HepG2 (cell line): ENCODE measurements around the gene PAPOLB. TPM values are rescaled to one million over a fixed set of nuclear protein-coding genes. Genes with fewer than 3 reads are reported as not detected.

ENCODE experiments used
- ATAC-seq: fragments of 200-7000 bp; cut with Tn5 transposase; 3 replicates; pipeline ENCODE4 v1.9.1; 2020; ENCODE audit warnings: mild to moderate bottlenecking, moderate library complexity
- BruUV-seq: library from RNA; stranded (reverse); fragments of 400-500 nt; replicated peaks from 2 replicates; lab custom pipeline; 2021; lab: Mats Ljungman, UMichigan
- CTCF ChIA-PET: fragments of 300-600 bp; formaldehyde crosslinking; extraction: SDS; loops from one replicate; lab custom pipeline; 2021; ENCODE audit warnings: low total read pairs, inconsistent platforms, low intra/inter-chr PET ratio; lab: Yijun Ruan, JAX
- POLR2A ChIA-PET: fragments of 350-600 bp; sonication (Branson Sonifier 250); formaldehyde crosslinking; loops from one replicate; lab custom pipeline; 2020; ENCODE audit warnings: antibody characterized with exemption, inconsistent platforms; lab: Yijun Ruan, JAX
- DNase-seq: peaks from one replicate; pipeline ENCODE4 v3.0.0-alpha.2; 2015; ENCODE audit warnings: low spot score
- FAIRE-seq: peaks from 3 replicates; lab custom pipeline; 2011; peaks lifted over from hg19 to GRCh38; lab: Jason Lieb, UNC
- H2AFZ ChIP-seq: one replicate; pipeline ENCODE4 v1.6.1; 2011; ENCODE audit warnings: low read length, inconsistent platforms
- H3K27ac ChIP-seq: fragments of 300-600 bp; 3 replicates; pipeline ENCODE4 v1.8.0; 2011; ENCODE audit warnings: mixed run types, mild to moderate bottlenecking, mixed read lengths, low read length, inconsistent platforms; ENCODE audit not compliant: insufficient read depth; ENCODE audit errors: extremely low read length
- H3K27me3 ChIP-seq, 2 experiments: fragments of 200-600 bp in 1 of 2; 2 replicates in 1 of 2; 3 replicates in 1 of 2; pipeline versions ENCODE4 v1.6.0 to v1.8.0; 2011; ENCODE audit warnings: low read length in 2 of 2, mild to moderate bottlenecking in 2 of 2, moderate library complexity in 2 of 2, inconsistent platforms in 1 of 2; ENCODE audit not compliant: insufficient read depth in 2 of 2, control insufficient read depth in 1 of 2
- H3K36me3 ChIP-seq, 2 experiments: fragments of 200-600 bp in 1 of 2; replicated peaks in 1 of 2; 2 replicates in 1 of 2; 3 replicates in 1 of 2; pipeline versions ENCODE4 v1.5.1 to v1.8.0; 2011; ENCODE audit warnings: low read length in 2 of 2, inconsistent platforms in 1 of 2; ENCODE audit not compliant: insufficient read depth in 2 of 2, control insufficient read depth in 1 of 2
- H3K4me1 ChIP-seq: 2 replicates; pipeline ENCODE4 v1.5.1; 2012; ENCODE audit warnings: low read length, inconsistent platforms; ENCODE audit not compliant: insufficient read depth
- H3K4me2 ChIP-seq: 2 replicates; pipeline ENCODE4 v1.6.0; 2011; ENCODE audit warnings: low read depth, low read length, inconsistent platforms
- H3K4me3 ChIP-seq, 3 experiments: fragments of 200-600 bp in 1 of 3; sonication (generic), shearing (Covaris generic) in 1 of 3; replicated peaks in 1 of 3; 2 replicates each; pipeline ENCODE4 v1.5.1; 2011 to 2016; ENCODE audit warnings: low read length in 3 of 3, inconsistent platforms in 2 of 3, low read depth in 2 of 3, mild to moderate bottlenecking in 2 of 3, control low read depth in 1 of 3, mixed read lengths in 1 of 3; ENCODE audit not compliant: insufficient read depth in 1 of 3
- H3K79me2 ChIP-seq: one replicate; pipeline ENCODE4 v1.6.1; 2011; ENCODE audit warnings: low read length, inconsistent platforms; ENCODE audit not compliant: insufficient read depth
- H3K9ac ChIP-seq: 2 replicates; pipeline ENCODE4 v1.6.0; 2011; ENCODE audit warnings: mild to moderate bottlenecking, low read depth, low read length, inconsistent platforms; ENCODE audit not compliant: insufficient read depth
- H3K9me3 ChIP-seq: 2 replicates; pipeline ENCODE4 v1.5.1; 2012; ENCODE audit warnings: mild to moderate bottlenecking, low read length
- H4K20me1 ChIP-seq: 2 replicates; pipeline ENCODE4 v1.6.0; 2011; ENCODE audit warnings: inconsistent platforms, mild to moderate bottlenecking, low read length, moderate library complexity; ENCODE audit not compliant: insufficient read depth
- ATF7 ChIP-seq, 2 experiments: fragments of 450-650 bp in 1 of 2; sonication (generic) in 1 of 2; formaldehyde crosslinking in 1 of 2; IDR thresholded peaks; 2 replicates each; pipeline versions ENCODE4 v1.4.0 to v1.6.1; 2016 to 2020; ENCODE audit warnings: antibody characterized with exemption in 1 of 2, mild to moderate bottlenecking in 1 of 2, missing genetic modification reagents in 1 of 2
- CREB1 ChIP-seq, 2 experiments: fragments of 450-650 bp in 1 of 2; IDR thresholded peaks; 2 replicates each; pipeline ENCODE4 v1.6.1; 2016 to 2017; ENCODE audit warnings: control low read depth in 1 of 2, mild to moderate bottlenecking in 1 of 2, missing compliant biosample characterization in 1 of 2, missing genetic modification characterization in 1 of 2
- ZMYM4 ChIP-seq: sonication (generic); formaldehyde crosslinking; IDR thresholded peaks from 2 replicates; pipeline ENCODE4 v1.8.1; 2023; ENCODE audit warnings: mild to moderate bottlenecking, missing genetic modification reagents
- ZNF263 ChIP-seq: sonication (generic); formaldehyde crosslinking; IDR thresholded peaks from 2 replicates; pipeline ENCODE4 v1.4.0; 2020; ENCODE audit warnings: missing genetic modification reagents
- ZSCAN22 ChIP-seq: sonication (generic); formaldehyde crosslinking; IDR thresholded peaks from 2 replicates; pipeline ENCODE4 v1.4.0; 2020; ENCODE audit warnings: mild to moderate bottlenecking, missing genetic modification reagents
- WGBS: methylation state at CpG from one replicate; pipeline ENCODE4 v1.1.6; 2017; ENCODE audit warnings: low lambda C conversion rate; 5-methylcytosine and 5-hydroxymethylcytosine counted together
- in situ Hi-C: cut with HindIII; loops from 2 replicates; pipeline ENCODE4 v1.10.0; 2017; ENCODE audit warnings: low pct_unique_long_range_greater_than_20kb; ENCODE audit not compliant: extremely low pct_ligation_motif_present
- intact Hi-C: fragments of 100-400 bp; cut with micrococcal nuclease; formaldehyde crosslinking; loops from one replicate; pipeline ENCODE4 v1.10.0; 2022; ENCODE audit not compliant: unreplicated experiment
- polyA plus RNA-seq, 8 experiments: library from polyadenylated mRNA; depleted of rRNA in 3 of 8; stranded (reverse) in 7 of 8; unstranded in 1 of 8; fragments of >200 nt; fragmentation: Illumina TruSeq in 4 of 8; extraction: Trizol in 4 of 8; gene quantifications; 2 replicates each; pipeline versions ENCODE4 v1.2.1 to v1.2.3, GENCODE V29; 2011 to 2016; ENCODE audit warnings: low read depth in 4 of 8, missing spikeins in 1 of 8, mixed read lengths in 1 of 8; ENCODE audit not compliant: insufficient read depth in 1 of 8
- total RNA-seq, 5 experiments: library from RNA; depleted of rRNA; stranded (reverse); fragments of >200 nt; fragmentation: Illumina TruSeq; extraction: Trizol; gene quantifications; 2 replicates each; pipeline ENCODE4 v1.2.3, GENCODE V29; 2016; ENCODE audit warnings: low read depth in 1 of 5
- TF ChIP-seq, protein P1 (sequence below): sonication (generic); formaldehyde crosslinking; IDR thresholded peaks from 2 replicates; pipeline ENCODE4 v1.4.0; 2020; ENCODE audit warnings: missing genetic modification reagents, borderline replicate concordance

The PAPOLB gene
- total and polyA plus RNA-seq, 2 of the 13 experiments (the other 11 are each of a cell fraction or from before 2014, with no cell fraction given): not detected

GRCh38 chr7:4824120-4824775, 37.6 kb downstream of the PAPOLB start:
- H3K4me1 ChIP-seq: no peaks in the 10 kb centered on the region
- DNase-seq (no peak), FAIRE-seq (no peak), ATAC-seq (no peak; the same call in 2 of the 3 replicates)
- H3K36me3 ChIP-seq: no peaks in the 10 kb centered on the region
- no peak overlapping the region for H2AFZ ChIP-seq
- H3K4me3 ChIP-seq: no peak overlapping the region
- H3K79me2 ChIP-seq: no peaks in the 10 kb centered on the region
- intact Hi-C loops: no loop called here
- no peak overlapping the region for H3K27ac ChIP-seq
- H3K27me3 ChIP-seq: peaks cover 2 to 52% of the 10 kb centered on the region in 2 experiments; a peak in 4 of 5 replicates
- ChIA-PET CTCF (no interaction called here), POLR2A (no interaction called here)
- in situ Hi-C loops: no loop called here
- no peaks in the 10 kb centered on the region for H3K9me3 ChIP-seq
- no TSS peak for BruUV-seq
- no peak overlapping the region for H3K4me2 ChIP-seq
- H3K9ac ChIP-seq: no peak overlapping the region
- H4K20me1 ChIP-seq: no peaks in the 10 kb centered on the region
- peak; percentile 37 for TF ChIP-seq ATF7 (IDR thresholded peaks at IDR 0.05)
- no peak for TF ChIP-seq ATF7 (CRISPR knock-in tag; IDR thresholded peaks at IDR 0.05)
- peak; percentile 92 for TF ChIP-seq CREB1 (IDR thresholded peaks at IDR 0.05)
- no peak for TF ChIP-seq CREB1 (CRISPR knock-in tag; IDR thresholded peaks at IDR 0.05)
- TF ChIP-seq, protein P1, sequence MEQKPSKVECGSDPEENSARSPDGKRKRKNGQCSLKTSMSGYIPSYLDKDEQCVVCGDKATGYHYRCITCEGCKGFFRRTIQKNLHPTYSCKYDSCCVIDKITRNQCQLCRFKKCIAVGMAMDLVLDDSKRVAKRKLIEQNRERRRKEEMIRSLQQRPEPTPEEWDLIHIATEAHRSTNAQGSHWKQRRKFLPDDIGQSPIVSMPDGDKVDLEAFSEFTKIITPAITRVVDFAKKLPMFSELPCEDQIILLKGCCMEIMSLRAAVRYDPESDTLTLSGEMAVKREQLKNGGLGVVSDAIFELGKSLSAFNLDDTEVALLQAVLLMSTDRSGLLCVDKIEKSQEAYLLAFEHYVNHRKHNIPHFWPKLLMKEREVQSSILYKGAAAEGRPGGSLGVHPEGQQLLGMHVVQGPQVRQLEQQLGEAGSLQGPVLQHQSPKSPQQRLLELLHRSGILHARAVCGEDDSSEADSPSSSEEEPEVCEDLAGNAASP (CRISPR knock-in tag): no peak
- WGBS: 10% methylated on average over 4 of the region's 20 CpGs

DNA sequence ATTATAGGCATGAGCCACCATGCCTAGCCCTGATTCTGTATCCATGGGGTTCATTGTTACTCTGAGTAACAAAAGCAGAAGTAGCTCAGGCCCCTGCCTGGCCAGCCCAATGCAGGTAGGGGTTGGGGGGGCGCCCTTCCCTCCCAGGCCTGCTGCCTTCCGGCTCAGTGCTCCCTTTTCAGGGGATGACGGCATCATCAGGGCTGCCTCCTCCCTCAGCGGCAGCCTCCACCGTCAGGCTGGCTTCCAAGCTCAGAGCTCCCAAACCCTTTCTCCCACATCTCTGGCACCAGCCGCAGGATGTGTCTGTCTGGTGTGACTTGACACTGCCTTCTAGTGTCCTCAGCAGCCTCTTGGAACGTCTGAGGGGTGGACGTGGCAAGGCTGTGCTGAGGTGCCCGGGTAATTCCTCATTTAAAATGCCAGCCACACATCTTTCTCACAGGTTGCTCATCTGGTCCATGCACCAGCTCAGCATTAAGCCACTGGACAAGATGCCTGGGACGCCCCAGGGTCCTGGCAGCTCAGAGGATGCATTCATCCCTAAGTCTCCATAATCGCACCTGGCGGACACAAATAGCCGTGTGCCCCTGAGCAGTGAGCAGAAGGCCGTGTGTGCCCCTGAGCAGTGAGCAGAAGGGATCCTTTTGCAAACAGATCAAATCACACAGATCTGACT, 38.2 kb downstream of the PAPOLB start:
- H3K36me3 ChIP-seq: no peaks in the 10 kb centered on the region
- H3K9ac ChIP-seq: no peak overlapping the region
- no peak overlapping the region for H2AFZ ChIP-seq
- H3K4me1 ChIP-seq: no peaks in the 10 kb centered on the region
- CTCF ChIA-PET: no interaction called here
- H3K4me2 ChIP-seq: no peak overlapping the region
- ATAC-seq (no peak; the same call in 2 of the 3 replicates), FAIRE-seq (no peak), DNase-seq (no peak)
- 13% methylated on average over 10 of the region's 14 CpGs for WGBS
- no TSS peak for BruUV-seq
- POLR2A ChIA-PET: no interaction called here
- intact Hi-C loops (no loop called here), in situ Hi-C loops (no loop called here)
- no peaks in the 10 kb centered on the region for H3K79me2 ChIP-seq
- peaks cover 3 to 57% of the 10 kb centered on the region in 2 experiments; a peak in 4 of 5 replicates for H3K27me3 ChIP-seq
- TF ChIP-seq ZNF263: 0 out of 2 replicates have a peak, but pooled peaks have one; percentile 36
- no peak for TF ChIP-seq ZMYM4 (CRISPR knock-in tag)
- TF ChIP-seq ZSCAN22 (CRISPR knock-in tag): peak; percentile 95
- H3K9me3 ChIP-seq: no peaks in the 10 kb centered on the region
- no peaks in the 10 kb centered on the region for H4K20me1 ChIP-seq
- H3K4me3 ChIP-seq: no peak overlapping the region
- H3K27ac ChIP-seq: no peak overlapping the region
